Testis (tissue), 2 donors: ENCODE results near the gene KCNV2.

Experiments
- POLR2A ChIP-seq: fragments of 450-650 bp; IDR thresholded peaks from one replicate; pipeline ENCODE4 v1.6.1; 2017; ENCODE audit warnings: antibody characterized with exemption, mild to moderate bottlenecking, moderate library complexity
- TF ChIP-seq, protein P1 (sequence below), 3 experiments: fragments of 450-650 bp in 2 of 3; fragments of 200-600 bp in 1 of 3; sonication (generic) in 1 of 3; IDR thresholded peaks; one replicate each; pipeline ENCODE4 v1.5.1; 2016 to 2019; ENCODE audit warnings: antibody characterized with exemption in 3 of 3, mild to moderate bottlenecking in 2 of 3, moderate library complexity in 1 of 3

GRCh38 chr9:2749485-2749884, 32.2 kb downstream of the KCNV2 start:
- TF ChIP-seq, protein P1, sequence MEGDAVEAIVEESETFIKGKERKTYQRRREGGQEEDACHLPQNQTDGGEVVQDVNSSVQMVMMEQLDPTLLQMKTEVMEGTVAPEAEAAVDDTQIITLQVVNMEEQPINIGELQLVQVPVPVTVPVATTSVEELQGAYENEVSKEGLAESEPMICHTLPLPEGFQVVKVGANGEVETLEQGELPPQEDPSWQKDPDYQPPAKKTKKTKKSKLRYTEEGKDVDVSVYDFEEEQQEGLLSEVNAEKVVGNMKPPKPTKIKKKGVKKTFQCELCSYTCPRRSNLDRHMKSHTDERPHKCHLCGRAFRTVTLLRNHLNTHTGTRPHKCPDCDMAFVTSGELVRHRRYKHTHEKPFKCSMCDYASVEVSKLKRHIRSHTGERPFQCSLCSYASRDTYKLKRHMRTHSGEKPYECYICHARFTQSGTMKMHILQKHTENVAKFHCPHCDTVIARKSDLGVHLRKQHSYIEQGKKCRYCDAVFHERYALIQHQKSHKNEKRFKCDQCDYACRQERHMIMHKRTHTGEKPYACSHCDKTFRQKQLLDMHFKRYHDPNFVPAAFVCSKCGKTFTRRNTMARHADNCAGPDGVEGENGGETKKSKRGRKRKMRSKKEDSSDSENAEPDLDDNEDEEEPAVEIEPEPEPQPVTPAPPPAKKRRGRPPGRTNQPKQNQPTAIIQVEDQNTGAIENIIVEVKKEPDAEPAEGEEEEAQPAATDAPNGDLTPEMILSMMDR (IDR thresholded peaks at IDR 0.05) = no peak
- TF ChIP-seq POLR2A = no peak
